ENCODE results near the gene NPB. TPM values are rescaled to one million over a fixed set of nuclear protein-coding genes. Genes with fewer than 3 reads are reported as not detected.
A peak's percentile ranks its signal among the peaks of the same experiment; 100 is the strongest.

NPB gene
- polyA plus RNA-seq, 1 of the 3 experiments (the other 2 are of a cell fraction) = 2.4 TPM

DNA sequence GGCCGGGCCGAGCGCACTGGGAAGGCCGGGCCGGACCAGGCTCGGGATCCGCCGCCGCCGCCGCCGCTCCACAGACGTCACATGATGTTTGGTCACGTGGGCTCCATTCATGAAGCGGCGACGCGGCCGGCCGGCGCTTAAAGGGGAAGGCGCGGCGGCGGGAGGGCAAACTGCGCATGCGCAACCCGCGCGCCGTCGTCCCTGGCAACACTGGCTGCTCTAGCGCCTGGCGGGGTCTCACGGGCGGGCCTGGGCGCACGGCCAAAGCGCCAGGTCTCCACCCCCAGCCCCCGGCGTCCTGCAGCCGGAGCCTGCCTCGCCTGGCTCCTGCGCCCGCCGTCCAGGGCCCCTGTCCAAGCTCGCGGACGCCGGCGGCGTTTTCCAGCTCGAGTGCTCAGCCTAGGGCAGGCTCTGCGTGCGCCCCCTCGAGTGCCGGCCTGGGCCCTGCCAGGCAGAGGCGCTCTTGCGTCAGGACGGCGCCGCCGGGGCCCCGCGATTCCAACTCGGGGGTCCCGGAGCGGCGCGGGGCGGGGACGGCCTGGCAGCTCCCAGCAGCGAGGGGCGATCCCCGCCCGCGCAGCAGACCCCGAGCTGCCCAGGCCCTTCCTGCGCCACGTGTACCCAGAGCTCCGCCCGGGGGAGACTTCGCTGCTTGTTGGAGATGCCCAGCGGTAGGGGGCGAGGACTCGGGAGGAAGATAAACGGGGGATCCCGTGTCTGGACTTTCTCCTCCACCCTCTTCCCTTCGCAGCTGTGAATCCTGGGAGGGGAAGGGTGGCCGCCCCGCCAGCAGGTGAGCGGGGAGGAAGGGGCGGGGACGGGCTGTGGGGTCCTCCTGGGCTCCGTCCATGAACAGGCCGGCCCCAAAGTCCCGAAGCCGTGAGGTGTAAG lies 25.9 kb downstream of the NPB start, which contains the start of gene MAFG:
TSS of gene MAFG (minus strand) at position 83 of the 891 bp plus-strand sequence. CDS start 4,550 bp downstream, outside the sequence.
- H3K36me3 ChIP-seq (replicated peaks in 1 of 2; ENCODE audit: control insufficient read depth in 1 of 2, insufficient read depth in 2 of 2, low read length in 1 of 2) = peaks cover 0 to 2% of the 10 kb centered on the region in 2 experiments
- CTCF ChIA-PET = interaction anchor here (0.7 to 11.7 kb wide), 26 partner anchors 9 to 1653 kb away, joined by 3 to 107 read pairs (median 4); partner anchors contain the start of genes ALYREF, ANAPC11, ARHGDIA and ASPSCR1
- peaks cover 38% of the 10 kb centered on the region for H4K20me1 ChIP-seq (ENCODE audit: insufficient read depth)
- no peaks in the 10 kb centered on the region for H3K9me2 ChIP-seq
- under 1% methylated on average over 43 of the region's 98 CpGs for whole genome bisulfite sequencing (ENCODE audit: low lambda C conversion rate)
- DNase-seq = peak; percentile 100
- H3K9me3 ChIP-seq = no peaks in the 10 kb centered on the region
- H3K4me3 ChIP-seq (ENCODE audit: low read depth in 2 of 2, low read length in 1 of 2) = peak within 1 kb of the TSS; percentile 92
- peaks cover 17% of the 10 kb centered on the region for H3F3A ChIP-seq (replicated peaks; ENCODE audit: insufficient read depth)
- POLR2A ChIA-PET = interaction anchor here (1.0 to 5.0 kb wide), 9 partner anchors 10 to 110 kb away, joined by 3 to 34 read pairs (median 4); partner anchors contain the start of genes ALYREF, ANAPC11, ARHGDIA and CENPX
- peak within 1 kb of the TSS; percentile 72 to 85 for H3K27ac ChIP-seq (ENCODE audit: low read depth in 2 of 2, low read length in 1 of 2)
- no peaks in the 10 kb centered on the region for H3K27me3 ChIP-seq (ENCODE audit: insufficient read depth)
- peak within 1 kb of the TSS; percentile 91 for H3K9ac ChIP-seq
- peaks cover 43% of the 10 kb centered on the region for H3K79me2 ChIP-seq (ENCODE audit: insufficient read depth)
- H3K4me1 ChIP-seq (ENCODE audit: control insufficient read depth in 1 of 2, insufficient read depth in 2 of 2, low read depth in 1 of 2, low read length in 1 of 2) = peaks cover 20 to 31% of the 10 kb centered on the region in 2 experiments; a peak in 2 of 4 replicates
- H2AFZ ChIP-seq (ENCODE audit: low read depth) = peak within 1 kb of the TSS; percentile 82
- H3K4me2 ChIP-seq = peak within 1 kb of the TSS; percentile 100
- TF ChIP-seq RXRA (IDR thresholded peaks at IDR 0.05; ENCODE audit: borderline replicate concordance, low read depth) (no peak), SMC3 (IDR thresholded peaks at IDR 0.05; ENCODE audit: low read depth, low read length) (no peak), SIN3A (IDR thresholded peaks at IDR 0.05; ENCODE audit: borderline replicate concordance, low read depth, low read length) (peak; percentile 68; the same call in 1 of the 2 replicates), POLR2AphosphoS5 (IDR thresholded peaks at IDR 0.05; ENCODE audit: low read depth, low read length) (peak; percentile 63), RCOR1 (IDR thresholded peaks at IDR 0.05; ENCODE audit: low read length) (no peak; the same call in 1 of the 2 replicates), MEF2A (IDR thresholded peaks at IDR 0.05; ENCODE audit: borderline replicate concordance, low read depth) (no peak), RFX5 (IDR thresholded peaks at IDR 0.05; ENCODE audit: low read length) (no peak), FOXJ3 (CRISPR knock-in tag; IDR thresholded peaks at IDR 0.05) (no peak), RAD21 (IDR thresholded peaks at IDR 0.05; ENCODE audit: low read length) (0 out of 2 replicates have a peak, but pooled peaks have one; percentile 26), TEAD4 (IDR thresholded peaks at IDR 0.05; ENCODE audit: borderline replicate concordance, insufficient read depth) (no peak), GATA2 (CRISPR knock-in tag; IDR thresholded peaks at IDR 0.05) (no peak), NFIC (IDR thresholded peaks at IDR 0.05; ENCODE audit: borderline replicate concordance) (peak; percentile 67; the same call in 1 of the 2 replicates)
- TF ChIP-seq, protein P1, sequence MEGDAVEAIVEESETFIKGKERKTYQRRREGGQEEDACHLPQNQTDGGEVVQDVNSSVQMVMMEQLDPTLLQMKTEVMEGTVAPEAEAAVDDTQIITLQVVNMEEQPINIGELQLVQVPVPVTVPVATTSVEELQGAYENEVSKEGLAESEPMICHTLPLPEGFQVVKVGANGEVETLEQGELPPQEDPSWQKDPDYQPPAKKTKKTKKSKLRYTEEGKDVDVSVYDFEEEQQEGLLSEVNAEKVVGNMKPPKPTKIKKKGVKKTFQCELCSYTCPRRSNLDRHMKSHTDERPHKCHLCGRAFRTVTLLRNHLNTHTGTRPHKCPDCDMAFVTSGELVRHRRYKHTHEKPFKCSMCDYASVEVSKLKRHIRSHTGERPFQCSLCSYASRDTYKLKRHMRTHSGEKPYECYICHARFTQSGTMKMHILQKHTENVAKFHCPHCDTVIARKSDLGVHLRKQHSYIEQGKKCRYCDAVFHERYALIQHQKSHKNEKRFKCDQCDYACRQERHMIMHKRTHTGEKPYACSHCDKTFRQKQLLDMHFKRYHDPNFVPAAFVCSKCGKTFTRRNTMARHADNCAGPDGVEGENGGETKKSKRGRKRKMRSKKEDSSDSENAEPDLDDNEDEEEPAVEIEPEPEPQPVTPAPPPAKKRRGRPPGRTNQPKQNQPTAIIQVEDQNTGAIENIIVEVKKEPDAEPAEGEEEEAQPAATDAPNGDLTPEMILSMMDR (IDR thresholded peaks at IDR 0.05) = peak; percentile 63
- TF ChIP-seq, protein P2, sequence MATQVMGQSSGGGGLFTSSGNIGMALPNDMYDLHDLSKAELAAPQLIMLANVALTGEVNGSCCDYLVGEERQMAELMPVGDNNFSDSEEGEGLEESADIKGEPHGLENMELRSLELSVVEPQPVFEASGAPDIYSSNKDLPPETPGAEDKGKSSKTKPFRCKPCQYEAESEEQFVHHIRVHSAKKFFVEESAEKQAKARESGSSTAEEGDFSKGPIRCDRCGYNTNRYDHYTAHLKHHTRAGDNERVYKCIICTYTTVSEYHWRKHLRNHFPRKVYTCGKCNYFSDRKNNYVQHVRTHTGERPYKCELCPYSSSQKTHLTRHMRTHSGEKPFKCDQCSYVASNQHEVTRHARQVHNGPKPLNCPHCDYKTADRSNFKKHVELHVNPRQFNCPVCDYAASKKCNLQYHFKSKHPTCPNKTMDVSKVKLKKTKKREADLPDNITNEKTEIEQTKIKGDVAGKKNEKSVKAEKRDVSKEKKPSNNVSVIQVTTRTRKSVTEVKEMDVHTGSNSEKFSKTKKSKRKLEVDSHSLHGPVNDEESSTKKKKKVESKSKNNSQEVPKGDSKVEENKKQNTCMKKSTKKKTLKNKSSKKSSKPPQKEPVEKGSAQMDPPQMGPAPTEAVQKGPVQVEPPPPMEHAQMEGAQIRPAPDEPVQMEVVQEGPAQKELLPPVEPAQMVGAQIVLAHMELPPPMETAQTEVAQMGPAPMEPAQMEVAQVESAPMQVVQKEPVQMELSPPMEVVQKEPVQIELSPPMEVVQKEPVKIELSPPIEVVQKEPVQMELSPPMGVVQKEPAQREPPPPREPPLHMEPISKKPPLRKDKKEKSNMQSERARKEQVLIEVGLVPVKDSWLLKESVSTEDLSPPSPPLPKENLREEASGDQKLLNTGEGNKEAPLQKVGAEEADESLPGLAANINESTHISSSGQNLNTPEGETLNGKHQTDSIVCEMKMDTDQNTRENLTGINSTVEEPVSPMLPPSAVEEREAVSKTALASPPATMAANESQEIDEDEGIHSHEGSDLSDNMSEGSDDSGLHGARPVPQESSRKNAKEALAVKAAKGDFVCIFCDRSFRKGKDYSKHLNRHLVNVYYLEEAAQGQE (IDR thresholded peaks at IDR 0.05; ENCODE audit: low read depth, low read length) = 0 out of 2 replicates have a peak, but pooled peaks have one; percentile 5
- TF ChIP-seq, protein P3, sequence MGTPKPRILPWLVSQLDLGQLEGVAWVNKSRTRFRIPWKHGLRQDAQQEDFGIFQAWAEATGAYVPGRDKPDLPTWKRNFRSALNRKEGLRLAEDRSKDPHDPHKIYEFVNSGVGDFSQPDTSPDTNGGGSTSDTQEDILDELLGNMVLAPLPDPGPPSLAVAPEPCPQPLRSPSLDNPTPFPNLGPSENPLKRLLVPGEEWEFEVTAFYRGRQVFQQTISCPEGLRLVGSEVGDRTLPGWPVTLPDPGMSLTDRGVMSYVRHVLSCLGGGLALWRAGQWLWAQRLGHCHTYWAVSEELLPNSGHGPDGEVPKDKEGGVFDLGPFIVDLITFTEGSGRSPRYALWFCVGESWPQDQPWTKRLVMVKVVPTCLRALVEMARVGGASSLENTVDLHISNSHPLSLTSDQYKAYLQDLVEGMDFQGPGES (IDR thresholded peaks at IDR 0.05; ENCODE audit: low read depth, low read length) = no peak
- TF ChIP-seq, protein P4, sequence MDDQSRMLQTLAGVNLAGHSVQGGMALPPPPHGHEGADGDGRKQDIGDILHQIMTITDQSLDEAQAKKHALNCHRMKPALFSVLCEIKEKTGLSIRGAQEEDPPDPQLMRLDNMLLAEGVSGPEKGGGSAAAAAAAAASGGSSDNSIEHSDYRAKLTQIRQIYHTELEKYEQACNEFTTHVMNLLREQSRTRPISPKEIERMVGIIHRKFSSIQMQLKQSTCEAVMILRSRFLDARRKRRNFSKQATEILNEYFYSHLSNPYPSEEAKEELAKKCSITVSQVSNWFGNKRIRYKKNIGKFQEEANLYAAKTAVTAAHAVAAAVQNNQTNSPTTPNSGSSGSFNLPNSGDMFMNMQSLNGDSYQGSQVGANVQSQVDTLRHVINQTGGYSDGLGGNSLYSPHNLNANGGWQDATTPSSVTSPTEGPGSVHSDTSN (IDR thresholded peaks at IDR 0.05) = peak; percentile 32; the same call in 1 of the 2 replicates
- TF ChIP-seq, protein P5, sequence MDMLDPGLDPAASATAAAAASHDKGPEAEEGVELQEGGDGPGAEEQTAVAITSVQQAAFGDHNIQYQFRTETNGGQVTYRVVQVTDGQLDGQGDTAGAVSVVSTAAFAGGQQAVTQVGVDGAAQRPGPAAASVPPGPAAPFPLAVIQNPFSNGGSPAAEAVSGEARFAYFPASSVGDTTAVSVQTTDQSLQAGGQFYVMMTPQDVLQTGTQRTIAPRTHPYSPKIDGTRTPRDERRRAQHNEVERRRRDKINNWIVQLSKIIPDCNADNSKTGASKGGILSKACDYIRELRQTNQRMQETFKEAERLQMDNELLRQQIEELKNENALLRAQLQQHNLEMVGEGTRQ (IDR thresholded peaks at IDR 0.05; ENCODE audit: borderline replicate concordance, low read depth, low read length) = peak; percentile 96
- TF ChIP-seq, protein P6, sequence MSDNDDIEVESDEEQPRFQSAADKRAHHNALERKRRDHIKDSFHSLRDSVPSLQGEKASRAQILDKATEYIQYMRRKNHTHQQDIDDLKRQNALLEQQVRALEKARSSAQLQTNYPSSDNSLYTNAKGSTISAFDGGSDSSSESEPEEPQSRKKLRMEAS (IDR thresholded peaks at IDR 0.05; ENCODE audit: low read depth) = peak; percentile 89
- TF ChIP-seq, protein P7, sequence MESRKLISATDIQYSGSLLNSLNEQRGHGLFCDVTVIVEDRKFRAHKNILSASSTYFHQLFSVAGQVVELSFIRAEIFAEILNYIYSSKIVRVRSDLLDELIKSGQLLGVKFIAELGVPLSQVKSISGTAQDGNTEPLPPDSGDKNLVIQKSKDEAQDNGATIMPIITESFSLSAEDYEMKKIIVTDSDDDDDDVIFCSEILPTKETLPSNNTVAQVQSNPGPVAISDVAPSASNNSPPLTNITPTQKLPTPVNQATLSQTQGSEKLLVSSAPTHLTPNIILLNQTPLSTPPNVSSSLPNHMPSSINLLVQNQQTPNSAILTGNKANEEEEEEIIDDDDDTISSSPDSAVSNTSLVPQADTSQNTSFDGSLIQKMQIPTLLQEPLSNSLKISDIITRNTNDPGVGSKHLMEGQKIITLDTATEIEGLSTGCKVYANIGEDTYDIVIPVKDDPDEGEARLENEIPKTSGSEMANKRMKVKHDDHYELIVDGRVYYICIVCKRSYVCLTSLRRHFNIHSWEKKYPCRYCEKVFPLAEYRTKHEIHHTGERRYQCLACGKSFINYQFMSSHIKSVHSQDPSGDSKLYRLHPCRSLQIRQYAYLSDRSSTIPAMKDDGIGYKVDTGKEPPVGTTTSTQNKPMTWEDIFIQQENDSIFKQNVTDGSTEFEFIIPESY (IDR thresholded peaks at IDR 0.05; ENCODE audit: borderline replicate concordance, low read depth) = no peak
